ENCODE measurements around the gene SNRNP70.

DNA sequence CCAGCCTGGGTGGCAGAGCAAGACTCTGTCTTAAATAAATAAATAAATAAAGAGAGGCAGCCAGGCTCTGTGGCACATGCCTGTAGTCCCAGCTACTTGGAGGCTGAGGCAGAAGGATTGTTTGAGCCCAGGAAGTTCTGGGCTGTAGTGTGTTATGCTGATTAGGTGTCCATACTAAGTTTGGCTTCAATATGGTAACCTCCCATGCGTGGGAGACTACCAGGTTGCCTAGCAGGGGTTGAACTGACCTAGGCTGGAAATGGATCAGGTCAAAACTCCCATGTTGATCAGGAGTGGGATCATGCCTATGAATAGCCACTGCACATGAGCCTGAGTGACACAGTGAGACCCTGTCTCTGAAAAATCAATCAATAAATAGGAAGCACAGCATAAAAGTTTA, 4.0 kb upstream of the SNRNP70 start:
- TF ChIP-seq, protein P1, sequence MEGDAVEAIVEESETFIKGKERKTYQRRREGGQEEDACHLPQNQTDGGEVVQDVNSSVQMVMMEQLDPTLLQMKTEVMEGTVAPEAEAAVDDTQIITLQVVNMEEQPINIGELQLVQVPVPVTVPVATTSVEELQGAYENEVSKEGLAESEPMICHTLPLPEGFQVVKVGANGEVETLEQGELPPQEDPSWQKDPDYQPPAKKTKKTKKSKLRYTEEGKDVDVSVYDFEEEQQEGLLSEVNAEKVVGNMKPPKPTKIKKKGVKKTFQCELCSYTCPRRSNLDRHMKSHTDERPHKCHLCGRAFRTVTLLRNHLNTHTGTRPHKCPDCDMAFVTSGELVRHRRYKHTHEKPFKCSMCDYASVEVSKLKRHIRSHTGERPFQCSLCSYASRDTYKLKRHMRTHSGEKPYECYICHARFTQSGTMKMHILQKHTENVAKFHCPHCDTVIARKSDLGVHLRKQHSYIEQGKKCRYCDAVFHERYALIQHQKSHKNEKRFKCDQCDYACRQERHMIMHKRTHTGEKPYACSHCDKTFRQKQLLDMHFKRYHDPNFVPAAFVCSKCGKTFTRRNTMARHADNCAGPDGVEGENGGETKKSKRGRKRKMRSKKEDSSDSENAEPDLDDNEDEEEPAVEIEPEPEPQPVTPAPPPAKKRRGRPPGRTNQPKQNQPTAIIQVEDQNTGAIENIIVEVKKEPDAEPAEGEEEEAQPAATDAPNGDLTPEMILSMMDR (optimal IDR thresholded peaks at IDR 0.05 in 1 of 3, IDR thresholded peaks at IDR 0.05 in 1 of 3, conservative IDR thresholded peaks at IDR 0.05 in 1 of 3; ENCODE audit: extremely low read depth in 1 of 3, insufficient read depth in 2 of 3, low read length in 3 of 3) = no peak
- no peak for TF ChIP-seq EZH2 (IDR thresholded peaks at IDR 0.05; ENCODE audit: low read length)

Measured in keratinocyte (primary cell).